Stimulated activated naive CD8-positive, alpha-beta T cell treated with anti-CD3 and anti-CD28 coated beads, Interleukin-15, Interleukin-2, amounts not matched to agents 100 U/mL and 50 U/mL, for 24 hours (primary cell): ENCODE data around the gene FAM107B.

Experiments
- ATAC-seq: fragments of 150-1000 bp; cut with Tn5 transposase; one replicate; pipeline ENCODE4 v1.10.0; 2021
- DNase-seq: peaks from one replicate; pipeline ENCODE4 v3.0.0; 2021

The FAM107B gene

DNA sequence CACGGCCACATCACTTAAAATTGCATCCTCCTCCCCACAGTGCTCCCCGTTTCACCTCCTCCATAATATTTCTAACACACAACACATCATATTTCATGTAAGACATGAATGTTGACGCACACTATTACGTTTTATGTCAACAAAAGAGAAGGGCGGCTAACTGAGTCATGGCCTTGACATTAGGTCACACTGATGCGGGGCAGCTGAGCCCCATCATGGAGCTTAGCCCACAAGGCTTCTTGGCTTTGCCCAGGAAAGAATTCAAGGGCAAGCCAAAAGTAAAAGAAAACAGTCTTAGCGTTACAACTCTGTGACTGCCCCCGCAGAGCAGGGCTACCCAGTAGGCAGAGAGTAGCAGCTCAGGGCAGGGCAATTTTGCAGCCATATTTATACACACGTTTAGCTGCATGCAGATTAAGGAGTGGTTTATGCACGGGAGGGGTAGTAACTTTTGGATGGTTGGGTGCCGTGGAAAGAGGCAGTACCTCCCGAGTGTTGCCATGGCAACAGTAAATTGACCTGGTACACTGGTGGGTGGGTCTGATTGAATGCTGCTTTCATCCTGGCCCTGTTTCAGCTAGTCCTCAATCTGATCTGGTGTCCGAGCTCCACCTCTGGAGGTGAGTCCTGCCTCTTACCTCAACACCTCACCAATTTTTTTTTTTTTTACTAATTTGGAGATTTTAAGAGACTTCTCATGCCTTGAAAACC lies 287.8 kb downstream of the FAM107B start:
- ATAC-seq (no peak), DNase-seq (no peak)

DNA sequence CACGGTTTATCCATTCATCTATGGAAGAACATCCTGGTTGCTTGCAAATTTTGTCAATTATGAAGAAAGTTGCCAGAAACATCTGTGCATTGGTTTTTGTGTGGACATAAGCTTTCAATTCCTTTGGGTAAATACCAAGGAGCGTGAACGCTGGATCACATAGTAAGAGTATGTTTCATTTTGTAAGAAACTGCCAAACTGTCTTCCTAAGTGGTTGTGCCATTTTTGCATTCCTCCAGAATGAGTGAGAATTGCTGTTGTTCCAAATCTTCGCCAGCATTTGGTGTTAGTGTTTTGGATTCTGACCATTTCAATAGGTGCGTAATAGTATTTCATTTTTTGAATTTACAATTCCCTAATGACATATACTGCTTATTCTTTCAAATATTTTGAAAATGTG lies 288.7 kb downstream of the FAM107B start:
- no peak for ATAC-seq

DNA sequence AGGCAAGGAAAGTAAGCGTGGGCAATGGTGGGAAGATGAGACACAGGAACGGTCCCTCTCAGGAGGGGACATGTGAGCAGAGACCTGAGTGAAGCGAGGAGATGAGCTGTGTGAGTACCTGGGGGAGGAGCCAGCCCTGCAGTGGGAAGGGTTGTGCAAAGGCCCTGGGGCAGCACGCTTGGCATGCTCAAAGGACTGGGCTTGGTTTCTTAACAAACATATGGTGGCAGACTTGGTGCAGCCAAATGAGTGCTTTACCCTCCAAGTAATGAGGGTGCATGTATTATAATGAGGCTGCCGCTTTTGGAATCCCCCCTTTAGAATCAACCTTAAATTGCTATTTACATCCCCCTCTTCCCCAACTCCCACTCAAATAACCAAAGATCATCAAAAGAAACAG lies 291.3 kb downstream of the FAM107B start:
- no peak for ATAC-seq
- DNase-seq, result no peak

More for the DNA sequence above, 288.7 kb downstream of the FAM107B start:
- no peak for DNase-seq

DNA sequence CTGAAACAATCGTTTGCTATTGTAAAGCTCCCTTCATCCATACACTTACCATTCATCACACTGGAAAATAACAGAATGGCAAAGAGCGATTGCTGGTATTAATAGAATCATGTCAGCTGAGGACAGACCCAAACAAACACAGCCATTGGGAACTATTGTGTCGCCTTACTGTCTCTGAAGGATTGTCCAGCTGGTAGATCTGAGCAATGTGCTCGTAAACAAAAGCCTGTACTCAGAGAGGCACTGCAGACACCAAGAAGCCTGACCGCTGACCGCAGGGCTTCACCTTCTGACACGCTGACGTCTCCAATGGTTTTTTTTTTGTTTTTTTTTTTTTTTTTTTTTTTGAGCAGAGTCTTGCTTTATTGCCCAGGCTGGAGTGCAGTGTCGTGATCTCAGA lies 292.9 kb downstream of the FAM107B start:
- no peak for ATAC-seq
- DNase-seq, result no peak

DNA sequence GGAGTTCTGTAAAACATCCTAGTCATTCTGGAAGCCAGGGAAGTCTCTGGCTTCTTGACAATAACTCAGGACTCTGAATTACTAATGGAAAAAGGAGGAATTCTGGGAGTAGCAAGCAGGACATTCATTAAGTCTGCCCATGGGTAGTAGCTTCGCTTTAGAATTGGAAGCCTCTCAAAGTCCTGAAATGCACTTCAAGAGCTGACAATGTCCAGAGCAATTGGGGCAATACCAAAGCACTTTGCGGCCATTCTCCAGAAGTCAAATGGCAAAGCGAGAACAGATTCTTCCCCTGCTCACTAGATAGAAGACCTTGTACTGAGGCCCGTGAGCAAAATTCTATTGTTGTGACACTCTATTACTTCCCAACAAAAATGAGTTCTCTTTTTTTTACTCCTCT lies 293.7 kb downstream of the FAM107B start:
- no peak for ATAC-seq
- DNase-seq, result no peak

DNA sequence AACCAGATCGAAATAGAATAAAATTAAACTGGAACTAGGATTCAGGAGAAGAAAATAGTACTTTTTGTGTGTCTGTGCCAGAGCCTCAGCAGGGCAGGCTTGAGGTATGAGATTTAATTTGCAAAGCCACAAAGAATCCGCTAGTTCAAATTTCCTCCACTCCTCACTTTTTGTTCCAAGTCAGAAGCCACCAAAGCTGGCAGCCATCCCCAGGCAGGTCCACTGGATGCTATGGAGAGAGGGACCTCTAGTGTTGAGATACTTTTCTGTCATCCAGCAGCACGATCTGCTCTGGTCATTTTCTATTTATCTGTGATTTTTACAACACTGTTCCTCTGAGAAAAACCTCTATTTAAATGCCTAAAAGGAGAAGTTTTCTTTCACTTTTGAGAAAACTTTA lies 296.1 kb downstream of the FAM107B start:
- ATAC-seq (no peak), DNase-seq (no peak)

DNA sequence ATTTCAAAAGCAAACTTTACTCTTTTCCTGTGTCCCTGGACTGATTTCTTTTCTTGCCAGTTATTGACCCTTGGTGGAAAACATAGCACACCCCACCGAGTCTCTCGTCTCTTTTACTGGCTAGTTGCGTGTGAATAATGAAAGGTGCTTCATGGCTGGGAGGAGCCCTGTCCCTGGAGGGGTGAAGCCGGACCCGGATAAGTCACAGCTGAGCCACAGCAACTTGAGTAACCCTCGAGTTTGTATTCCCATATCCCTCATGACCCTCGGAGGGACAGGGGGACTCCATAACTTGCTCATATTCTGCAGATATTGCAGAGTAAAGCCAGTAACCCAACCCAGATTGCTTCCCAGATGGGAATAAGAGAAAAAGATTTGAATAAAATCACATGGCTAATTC lies 296.5 kb downstream of the FAM107B start:
- no peak for DNase-seq
- ATAC-seq, result no peak

DNA sequence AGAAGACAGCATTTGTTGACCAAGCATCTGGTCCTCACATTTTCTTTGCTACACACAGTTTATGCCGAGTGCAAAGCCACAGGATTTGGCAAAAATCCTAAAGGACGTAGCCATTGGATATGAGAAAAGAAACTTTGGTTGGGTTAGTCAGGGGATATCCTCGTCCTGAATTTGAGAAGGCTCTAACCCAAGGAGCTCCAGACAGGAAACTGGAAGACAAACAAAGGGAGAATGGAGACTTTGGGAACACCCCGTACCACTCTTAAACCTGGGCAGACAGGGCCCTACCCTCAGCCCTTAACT lies 297.3 kb downstream of the FAM107B start:
- ATAC-seq (no peak), DNase-seq (no peak)

DNA sequence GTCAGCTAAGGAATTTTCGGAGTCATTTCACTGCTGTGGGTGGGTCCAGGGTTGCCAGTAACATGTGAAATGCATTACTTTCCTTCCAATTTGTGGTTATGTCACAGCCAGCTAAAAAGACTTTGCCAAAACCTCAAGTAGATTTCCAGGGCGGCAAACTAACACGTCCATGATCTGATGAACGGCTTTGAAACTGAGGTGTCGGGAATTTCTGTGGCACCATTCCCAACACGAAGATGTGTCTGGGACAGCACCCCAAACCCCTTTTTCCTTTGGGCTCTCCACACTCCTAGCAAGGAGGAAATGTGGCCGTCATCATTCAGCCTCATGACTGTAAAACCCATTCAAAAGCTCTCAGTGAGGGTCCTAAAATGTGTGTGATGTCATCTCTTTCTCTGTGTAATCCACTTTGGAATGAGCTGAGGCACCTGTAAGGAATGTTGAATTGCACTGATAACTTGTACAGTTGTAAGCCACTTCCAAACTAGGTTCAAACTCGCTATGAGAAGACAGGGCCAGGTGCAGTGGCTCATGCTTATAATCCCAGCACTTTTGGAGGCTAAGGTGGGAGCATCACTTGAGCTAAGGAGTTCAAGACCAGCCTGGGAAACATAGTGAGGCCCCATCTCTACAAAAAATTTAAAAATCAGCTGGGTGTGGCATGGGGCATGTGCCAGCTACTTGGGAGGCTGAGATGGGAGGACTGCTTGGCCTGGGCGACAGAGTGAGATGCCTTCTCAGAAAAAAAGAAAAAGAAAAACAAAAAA lies 297.9 kb downstream of the FAM107B start:
- ATAC-seq, result no peak
- no peak for DNase-seq

DNA sequence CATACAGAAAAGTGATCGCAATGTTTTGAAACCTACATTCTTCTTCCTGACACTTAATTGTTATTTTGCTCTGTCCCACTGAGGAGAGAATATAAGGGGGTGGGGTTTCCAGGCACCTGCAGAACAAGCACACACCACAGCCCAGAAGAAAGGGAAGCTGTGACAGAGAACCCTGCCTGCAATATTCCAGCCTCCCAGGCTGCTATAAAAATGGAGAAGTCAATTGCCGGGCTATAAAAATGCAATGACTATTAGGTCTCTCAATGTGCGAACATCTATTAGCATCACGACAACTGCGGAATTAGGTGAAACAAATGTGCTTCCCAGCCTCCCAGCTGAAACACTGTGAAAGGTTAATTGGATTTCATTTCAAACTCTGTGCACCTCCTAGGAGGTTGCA lies 298.7 kb downstream of the FAM107B start:
- no peak for ATAC-seq
- DNase-seq, result no peak

DNA sequence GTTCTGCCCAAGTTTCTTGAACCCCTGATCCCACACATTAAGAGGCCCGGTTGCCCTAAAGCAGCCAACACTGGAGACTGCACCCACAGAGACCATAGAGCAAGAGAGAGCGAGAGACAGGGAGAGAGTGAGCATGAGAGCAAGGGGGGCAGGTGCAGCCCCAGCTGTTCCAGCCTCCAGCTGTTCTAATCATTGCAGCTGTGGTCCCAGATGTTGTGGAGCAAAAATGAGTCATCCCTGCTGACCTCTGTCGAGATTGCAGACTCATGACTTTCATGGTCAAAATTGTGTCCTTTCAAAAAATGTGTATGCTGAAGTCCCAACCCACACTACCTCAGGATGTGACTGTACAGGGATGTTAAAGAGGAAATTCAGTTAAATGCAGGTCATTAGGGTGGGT lies 300.0 kb downstream of the FAM107B start:
- no peak for ATAC-seq
- DNase-seq, result no peak

DNA sequence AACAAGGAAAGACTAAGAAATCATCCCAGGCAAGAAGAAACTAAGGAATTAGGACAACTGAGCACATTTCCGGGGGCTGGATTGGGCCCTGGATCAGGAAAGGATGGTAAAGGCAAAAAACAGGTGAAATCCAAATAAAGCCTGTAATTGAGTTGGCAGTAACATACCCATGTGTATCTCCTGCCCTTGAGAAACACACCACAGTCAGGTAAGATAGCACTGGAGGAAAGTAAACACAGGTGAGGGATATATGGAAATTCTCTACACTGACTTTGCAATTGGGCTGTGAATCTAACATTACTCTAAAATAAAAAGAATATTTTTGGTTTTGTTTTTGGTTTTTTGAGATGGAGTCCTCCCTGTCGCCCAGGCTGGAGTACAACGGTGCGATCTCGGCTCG lies 303.8 kb downstream of the FAM107B start:
- ATAC-seq, result no peak
- DNase-seq, result no peak

DNA sequence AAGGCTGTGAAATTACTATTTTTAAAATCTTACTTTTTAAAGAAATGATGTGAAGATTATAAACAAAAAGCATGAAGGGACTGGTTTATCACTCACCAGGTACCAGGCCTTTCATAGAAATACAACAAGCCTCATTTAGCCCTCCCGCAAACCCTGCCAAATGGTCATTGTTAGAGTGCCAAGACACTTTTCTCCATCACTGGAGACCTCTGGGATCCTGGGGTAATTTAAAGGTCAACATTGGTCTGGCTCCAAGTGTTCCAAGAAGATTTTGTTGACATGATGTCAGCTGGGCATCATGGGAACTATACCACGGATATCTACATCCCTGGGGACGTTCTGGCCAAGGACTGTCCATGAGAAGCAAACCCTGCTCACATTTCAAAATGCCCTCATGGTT lies 306.0 kb downstream of the FAM107B start:
- DNase-seq (no peak), ATAC-seq (no peak)
